Measurements from ENCODE around the gene PAX4. TPM values are rescaled to one million over a fixed set of nuclear protein-coding genes. Genes with fewer than 3 reads are reported as not detected.

PAX4 gene
- polyA plus RNA-seq, 3 donors = not detected

DNA sequence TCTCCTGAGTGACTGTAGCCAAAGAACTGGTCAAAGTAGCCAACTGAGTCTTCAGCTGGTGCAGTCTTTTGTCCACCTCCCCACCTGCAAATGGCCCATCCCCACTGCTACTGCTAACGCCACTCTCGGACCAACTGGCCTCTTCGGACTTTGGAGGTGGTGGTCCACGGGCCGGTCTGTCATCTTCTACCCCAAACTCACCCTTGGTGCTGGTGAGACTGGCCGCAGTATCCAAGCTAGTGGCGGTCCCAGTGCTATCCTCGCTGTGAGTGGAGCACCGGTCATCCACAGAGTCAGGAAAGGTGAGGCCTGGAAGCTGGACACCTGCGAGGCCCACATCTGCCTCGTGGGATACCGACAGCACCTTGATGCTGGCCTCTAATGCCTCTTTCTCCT, 33.3 kb downstream of the PAX4 start:
- H3K4me3 Mint-ChIP-seq = peak overlapping the region; percentile 91 to 93
- TF ChIP-seq, protein P1, sequence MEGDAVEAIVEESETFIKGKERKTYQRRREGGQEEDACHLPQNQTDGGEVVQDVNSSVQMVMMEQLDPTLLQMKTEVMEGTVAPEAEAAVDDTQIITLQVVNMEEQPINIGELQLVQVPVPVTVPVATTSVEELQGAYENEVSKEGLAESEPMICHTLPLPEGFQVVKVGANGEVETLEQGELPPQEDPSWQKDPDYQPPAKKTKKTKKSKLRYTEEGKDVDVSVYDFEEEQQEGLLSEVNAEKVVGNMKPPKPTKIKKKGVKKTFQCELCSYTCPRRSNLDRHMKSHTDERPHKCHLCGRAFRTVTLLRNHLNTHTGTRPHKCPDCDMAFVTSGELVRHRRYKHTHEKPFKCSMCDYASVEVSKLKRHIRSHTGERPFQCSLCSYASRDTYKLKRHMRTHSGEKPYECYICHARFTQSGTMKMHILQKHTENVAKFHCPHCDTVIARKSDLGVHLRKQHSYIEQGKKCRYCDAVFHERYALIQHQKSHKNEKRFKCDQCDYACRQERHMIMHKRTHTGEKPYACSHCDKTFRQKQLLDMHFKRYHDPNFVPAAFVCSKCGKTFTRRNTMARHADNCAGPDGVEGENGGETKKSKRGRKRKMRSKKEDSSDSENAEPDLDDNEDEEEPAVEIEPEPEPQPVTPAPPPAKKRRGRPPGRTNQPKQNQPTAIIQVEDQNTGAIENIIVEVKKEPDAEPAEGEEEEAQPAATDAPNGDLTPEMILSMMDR (IDR thresholded peaks at IDR 0.05) = no peak
- peaks cover 0 to 2% (median 0%) of the 10 kb centered on the region in 3 donors for H3K27me3 Mint-ChIP-seq (ENCODE audit: low read depth in 3 of 3)
- H3K4me1 Mint-ChIP-seq = peaks cover 65% of the 10 kb centered on the region
- peaks cover 46 to 59% of the 10 kb centered on the region in 2 donors for H3K4me1 ChIP-seq (ENCODE audit: control insufficient read depth in 1 of 2, insufficient read depth in 2 of 2, low read length in 2 of 2)
- no peaks in the 10 kb centered on the region for H3K9me3 ChIP-seq (replicated peaks in 1 of 2; ENCODE audit: control insufficient read depth in 1 of 2, insufficient read depth in 1 of 2, low read length in 2 of 2)
- H3K27ac ChIP-seq (ENCODE audit: low read depth in 1 of 2, low read length in 2 of 2) = peak overlapping the region; percentile 76 to 90
- H3K9ac ChIP-seq (ENCODE audit: insufficient read depth, low read length, poor library complexity, severe bottlenecking) = peak overlapping the region; percentile 87
- H2AFZ ChIP-seq (ENCODE audit: insufficient read depth, low read depth, low read length, poor library complexity, severe bottlenecking) = peak overlapping the region; percentile 91
- peaks cover 47% of the 10 kb centered on the region for H3K79me2 ChIP-seq (ENCODE audit: insufficient read depth, low read length)
- peaks cover 24 to 43% of the 10 kb centered on the region in 2 donors for H3K36me3 ChIP-seq (replicated peaks in 1 of 2; ENCODE audit: control insufficient read depth in 1 of 2, insufficient read depth in 2 of 2, low read length in 2 of 2)
- intact Hi-C loops (cut with micrococcal nuclease) = loop anchor here (5.0 kb wide), 2 partner anchors 68 to 192 kb away; partner anchors contain the start of genes ZNF800 (in 2 of the 2) and SND1 (in 1 of the 2)
- peaks cover 42% of the 10 kb centered on the region for H4K20me1 ChIP-seq (ENCODE audit: insufficient read depth, low read length)
- WGBS (ENCODE audit: insufficient coverage) = 30% methylated on average over 7 of the region's 12 CpGs
- H3K9me3 Mint-ChIP-seq = peaks cover 0 to 4% (median 0%) of the 10 kb centered on the region in 7 donors
- peaks cover 28 to 38% of the 10 kb centered on the region in 2 donors for H3K36me3 Mint-ChIP-seq
- peak overlapping the region; percentile 64 to 91 (median 88) for H3K4me3 ChIP-seq (replicated peaks in 1 of 3; ENCODE audit: low read depth in 2 of 3, low read length in 3 of 3)
- no peaks in the 10 kb centered on the region for H3K27me3 ChIP-seq (ENCODE audit: control insufficient read depth in 2 of 2, insufficient read depth in 2 of 2, low read length in 2 of 2)
- H3K4me2 ChIP-seq (replicated peaks; ENCODE audit: extremely low read depth, low read length, poor library complexity, severe bottlenecking) = peak overlapping the region; percentile 86
- DNase-seq = no peak
- H3K27ac Mint-ChIP-seq = peak overlapping the region; percentile 89 to 97 (median 92)

DNA sequence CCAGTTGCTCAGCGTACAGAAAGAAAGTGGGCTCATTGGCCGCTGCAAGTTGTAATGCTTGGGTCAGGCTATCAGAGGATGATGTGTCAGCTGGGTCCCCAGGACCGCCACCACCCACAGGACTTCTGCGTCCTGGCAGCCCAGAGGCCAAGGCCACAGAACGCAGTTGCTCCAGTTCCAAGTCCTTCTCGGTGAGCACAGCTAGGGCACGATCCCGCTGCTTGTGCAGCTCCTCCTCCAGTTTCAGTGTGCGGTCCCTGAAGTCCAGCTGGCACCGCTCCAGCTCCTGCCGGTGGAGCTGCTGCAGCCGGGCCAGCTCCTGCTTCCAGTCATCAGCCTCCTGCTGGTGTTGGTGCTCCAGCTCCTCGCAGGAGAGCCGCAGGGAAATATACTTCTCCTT, 35.6 kb downstream of the PAX4 start:
- Histone ChIP-seq H3K36me3 (replicated peaks in 1 of 2; ENCODE audit: control insufficient read depth in 1 of 2, insufficient read depth in 2 of 2, low read length in 2 of 2) (peaks cover 27 to 65% of the 10 kb centered on the region in 2 donors), H3K4me3 (replicated peaks in 1 of 3; ENCODE audit: low read depth in 2 of 3, low read length in 3 of 3) (no peak overlapping the region), H3K9me3 (replicated peaks in 1 of 2; ENCODE audit: control insufficient read depth in 1 of 2, insufficient read depth in 1 of 2, low read length in 2 of 2) (no peaks in the 10 kb centered on the region), H3K79me2 (ENCODE audit: insufficient read depth, low read length) (peaks cover 37% of the 10 kb centered on the region), H3K9ac (ENCODE audit: insufficient read depth, low read length, poor library complexity, severe bottlenecking) (no peak overlapping the region), H3K4me1 (ENCODE audit: control insufficient read depth in 1 of 2, insufficient read depth in 2 of 2, low read length in 2 of 2) (peaks cover 30 to 39% of the 10 kb centered on the region in 2 donors), H4K20me1 (ENCODE audit: insufficient read depth, low read length) (peaks cover 56% of the 10 kb centered on the region), H3K27me3 (ENCODE audit: control insufficient read depth in 2 of 2, insufficient read depth in 2 of 2, low read length in 2 of 2) (no peaks in the 10 kb centered on the region), H3K27ac (ENCODE audit: low read depth in 1 of 2, low read length in 2 of 2) (no peak overlapping the region), H3K4me2 (replicated peaks; ENCODE audit: extremely low read depth, low read length, poor library complexity, severe bottlenecking) (no peak overlapping the region), H2AFZ (ENCODE audit: insufficient read depth, low read depth, low read length, poor library complexity, severe bottlenecking) (no peak overlapping the region)
- TF ChIP-seq, protein P1 (IDR thresholded peaks at IDR 0.05) = no peak
- H3K27me3 Mint-ChIP-seq (ENCODE audit: low read depth in 3 of 3) = peaks cover 0 to 2% (median 2%) of the 10 kb centered on the region in 3 donors
- intact Hi-C loops (cut with micrococcal nuclease) = no loop called here
- peaks cover 44 to 51% of the 10 kb centered on the region in 2 donors for H3K36me3 Mint-ChIP-seq
- H3K4me1 Mint-ChIP-seq = peaks cover 50% of the 10 kb centered on the region
- no peak for DNase-seq
- H3K9me3 Mint-ChIP-seq = peaks cover 0 to 2% (median 0%) of the 10 kb centered on the region in 7 donors
- H3K27ac Mint-ChIP-seq = no peak overlapping the region
- WGBS (ENCODE audit: insufficient coverage) = 96% methylated on average over 14 of the region's 14 CpGs
- no peak overlapping the region for H3K4me3 Mint-ChIP-seq
